Neural cell (in vitro differentiated cells): ENCODE data around the gene ARSK.

ENCODE experiments used
- CTCF ChIP-seq: fragments of 450-650 bp; IDR thresholded peaks from 2 replicates; pipeline ENCODE4 v1.5.1; 2014; ENCODE audit warnings: antibody characterized with exemption, mild to moderate bottlenecking, moderate library complexity; ENCODE audit not compliant: poor library complexity, severe bottlenecking
- EP300 ChIP-seq: fragments of 450-650 bp; conservative IDR thresholded peaks from 2 replicates; pipeline ENCODE4 v1.6.1; 2014; ENCODE audit warnings: antibody characterized with exemption, mild to moderate bottlenecking, moderate library complexity; ENCODE audit not compliant: poor library complexity, severe bottlenecking

DNA sequence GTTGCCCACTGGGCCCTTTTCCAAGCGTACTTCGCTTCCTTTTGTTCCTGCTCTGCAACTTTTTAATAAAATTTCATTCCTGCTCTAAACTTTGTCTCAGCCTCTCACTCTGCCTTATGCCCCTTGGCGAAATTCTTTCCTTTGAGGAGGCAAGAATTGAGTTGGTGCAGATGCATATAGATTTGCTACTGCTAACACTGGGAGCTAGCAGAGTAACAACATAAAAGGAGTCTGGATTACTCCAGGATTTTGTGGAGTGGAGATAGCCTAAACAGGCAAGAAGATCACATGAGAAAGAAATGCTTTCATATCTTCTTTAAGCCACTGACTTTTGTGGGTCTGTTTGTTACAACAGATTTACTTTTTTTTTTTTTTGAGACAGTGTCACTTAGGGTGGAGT, 78.8 kb downstream of the ARSK start:
- no peak for TF ChIP-seq CTCF
- TF ChIP-seq EP300: no peak
